NCI-H69 (cell line): ENCODE data around the gene CFAP77.
A peak's percentile ranks its signal among the peaks of the same experiment; 100 is the strongest.

Experiments used
- DNase-seq: peaks from one replicate; lab custom pipeline; 2025; lab: John Stamatoyannopoulos, UW

CFAP77 gene

DNA sequence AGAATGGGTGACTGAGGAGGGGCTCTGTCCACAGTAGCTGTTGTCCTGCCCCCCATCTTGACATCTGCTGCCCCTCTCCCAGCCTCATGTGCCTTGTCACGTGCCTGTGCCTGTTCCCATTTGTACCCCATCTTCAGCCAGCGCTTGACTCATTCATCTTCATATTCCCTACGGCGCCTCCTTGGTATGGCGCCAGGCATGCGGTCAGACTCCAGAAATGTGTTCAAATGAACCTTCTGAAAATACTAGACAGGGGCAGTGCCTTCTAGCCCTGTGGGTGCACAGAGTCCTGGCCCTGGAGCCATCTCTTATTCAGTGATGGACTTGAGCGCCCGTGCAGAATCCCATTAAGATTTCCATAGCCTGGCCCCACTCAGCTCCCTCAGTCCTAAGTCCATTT is 46.2 kb downstream of the CFAP77 start:
- no peak for DNase-seq

DNA sequence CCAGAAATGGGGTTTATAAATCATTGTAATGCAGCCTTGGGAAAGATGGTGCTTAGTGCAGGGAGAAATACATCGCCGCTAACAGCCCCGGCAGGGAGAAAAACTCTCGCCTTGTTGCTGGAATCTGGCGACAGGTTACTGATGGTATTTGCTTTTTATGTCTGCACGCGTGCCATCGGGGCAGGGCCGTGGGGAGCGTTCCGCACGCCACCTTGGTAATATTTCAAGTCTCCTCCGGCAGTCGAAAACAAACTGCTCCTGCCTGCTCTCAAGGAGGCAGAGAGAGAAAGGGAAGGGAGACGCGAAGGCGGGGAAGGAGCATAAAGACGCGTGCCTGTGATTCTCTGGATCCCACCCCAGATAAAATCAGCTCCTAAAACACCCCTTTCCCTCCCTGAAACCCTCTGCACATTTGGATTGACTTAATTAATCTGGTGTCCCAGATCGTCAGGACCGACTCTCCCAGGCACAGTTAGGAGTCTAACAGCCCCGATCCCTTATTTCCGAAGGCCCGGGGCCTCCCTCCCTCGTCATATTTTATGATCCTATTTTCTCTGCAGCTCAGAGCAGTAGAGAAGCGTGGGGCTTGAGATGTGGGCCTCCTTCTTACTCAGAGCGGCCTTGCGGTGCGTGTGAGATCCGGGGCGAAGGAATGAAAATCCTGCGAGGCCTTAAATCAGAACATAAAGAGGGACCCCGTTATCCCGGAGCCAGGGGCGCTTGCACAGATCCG is 47.7 kb downstream of the CFAP77 start:
- DNase-seq: no peak

DNA sequence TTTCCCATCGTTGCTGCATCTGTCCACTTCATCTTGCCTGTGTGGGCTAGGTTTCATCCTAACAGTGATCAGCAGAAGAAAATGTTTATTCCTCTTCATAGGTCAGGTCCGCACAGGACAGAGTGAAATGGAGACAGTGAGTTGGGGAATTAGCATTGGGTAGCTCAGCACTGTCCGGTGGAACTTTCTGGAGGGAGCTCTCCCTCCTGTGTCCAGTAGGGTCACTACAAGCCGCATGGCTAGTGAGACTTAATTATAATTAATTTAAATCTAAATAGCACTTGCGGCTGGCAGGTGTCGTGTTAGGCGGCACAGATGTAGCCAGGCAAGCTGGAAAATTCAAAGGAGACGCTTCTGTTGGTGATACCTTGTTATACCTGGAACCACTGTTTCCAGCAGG is 48.4 kb downstream of the CFAP77 start:
- DNase-seq: no peak

DNA sequence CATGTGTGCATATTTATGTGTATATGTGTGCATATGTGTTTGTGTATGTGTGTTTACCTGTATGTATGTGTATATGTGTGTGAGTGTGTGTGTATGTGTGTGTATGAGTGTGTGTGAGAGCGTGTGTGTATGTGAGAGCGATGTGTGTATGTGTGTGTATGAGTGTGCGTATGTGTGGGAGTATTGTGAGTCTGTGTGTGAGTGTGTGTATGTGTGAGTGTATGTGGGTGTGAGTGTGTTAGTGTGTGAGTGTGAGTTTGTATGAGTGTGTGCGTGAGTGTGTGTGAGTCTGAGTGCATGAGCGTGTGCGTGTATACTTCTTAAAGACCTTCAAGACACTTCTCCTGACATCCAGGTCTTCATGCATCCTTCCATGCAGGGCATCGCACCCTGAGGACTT is 49.6 kb downstream of the CFAP77 start:
- DNase-seq: no peak

DNA sequence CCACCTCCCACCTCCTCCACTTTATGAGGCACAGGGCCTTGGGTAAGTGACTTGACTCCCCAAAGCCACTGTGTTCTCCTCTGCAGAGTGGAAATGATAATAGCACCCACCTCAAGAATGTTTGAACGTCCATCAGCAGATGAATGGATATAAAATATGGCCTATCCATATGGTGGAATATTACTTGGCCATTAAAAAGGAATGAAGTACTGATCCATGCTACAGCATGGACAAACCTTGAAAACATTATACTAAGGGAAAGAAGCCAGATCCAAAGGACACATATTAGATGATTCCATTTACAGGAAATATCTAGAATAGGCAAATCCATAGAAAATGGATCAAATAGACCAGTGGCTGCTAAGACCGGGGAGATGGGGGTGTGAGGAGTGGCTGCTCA is 50.2 kb downstream of the CFAP77 start:
- no peak for DNase-seq

DNA sequence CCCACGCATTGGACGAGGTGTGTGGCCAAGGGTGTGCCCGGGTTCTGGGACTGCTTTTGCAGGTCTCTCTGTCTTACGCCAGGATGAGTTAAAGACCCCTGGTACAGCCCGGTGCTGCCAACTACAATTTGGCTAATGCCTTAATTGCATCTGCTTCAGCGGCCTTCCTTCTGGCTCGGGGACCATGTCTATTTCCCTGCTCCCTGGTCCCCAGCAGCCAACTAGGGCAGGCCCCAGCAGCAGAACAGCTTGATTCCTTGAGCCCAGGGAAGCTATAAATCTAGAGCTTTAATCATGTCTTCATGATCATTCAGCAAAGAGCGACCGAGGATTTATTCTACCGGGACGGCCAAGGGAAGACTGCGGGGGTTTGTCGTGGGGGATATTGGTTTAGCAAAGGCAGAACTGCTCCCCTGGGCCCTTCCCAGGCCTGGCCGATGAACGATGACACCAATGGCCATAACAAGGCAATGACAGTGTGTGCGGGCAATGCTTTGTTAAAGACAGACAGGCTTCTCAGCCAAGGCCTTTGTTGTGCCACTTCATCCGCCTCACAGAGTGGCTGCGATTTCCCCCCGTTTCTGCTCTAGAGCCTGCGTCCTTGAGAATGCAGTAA is 51.4 kb downstream of the CFAP77 start:
- DNase-seq: no peak

DNA sequence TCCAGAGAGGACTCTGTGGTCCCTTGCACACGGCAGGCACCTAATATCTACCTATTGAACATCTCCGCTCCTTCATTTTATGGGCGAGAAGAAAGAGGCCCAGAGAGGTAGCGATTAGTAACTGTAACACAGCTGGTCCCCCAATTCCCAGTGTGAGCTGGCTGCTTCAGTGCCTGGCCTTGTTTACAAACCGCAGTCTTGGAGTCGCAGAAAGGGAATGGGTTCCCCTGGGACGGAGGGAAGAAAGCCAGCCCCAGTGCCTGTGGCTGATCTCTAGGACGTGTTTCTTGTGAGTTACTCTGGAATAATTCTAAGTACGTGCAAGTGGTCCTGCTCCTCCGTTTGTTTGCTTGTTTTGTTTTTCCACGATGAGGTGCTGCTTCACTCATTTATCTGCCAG is 52.0 kb downstream of the CFAP77 start:
- no peak for DNase-seq

DNA sequence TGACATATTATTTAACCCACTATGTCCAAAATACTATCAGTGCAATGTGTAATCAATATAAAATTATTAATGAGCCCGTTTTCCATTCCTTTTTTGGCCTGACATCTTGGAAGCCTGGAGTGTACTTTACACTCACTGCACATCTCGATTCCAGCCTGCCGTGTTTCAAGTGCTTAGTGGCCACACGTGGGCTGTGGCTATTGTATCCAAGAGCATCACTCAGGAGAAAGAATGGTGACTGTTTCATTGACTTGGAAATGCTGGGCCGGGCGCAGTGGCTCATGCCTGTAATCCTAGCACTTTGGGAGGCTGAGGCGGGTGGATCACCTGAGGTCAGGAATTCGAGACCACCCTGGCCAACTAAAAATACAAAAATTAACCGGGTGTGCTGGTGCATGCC is 54.5 kb downstream of the CFAP77 start:
- DNase-seq: no peak

DNA sequence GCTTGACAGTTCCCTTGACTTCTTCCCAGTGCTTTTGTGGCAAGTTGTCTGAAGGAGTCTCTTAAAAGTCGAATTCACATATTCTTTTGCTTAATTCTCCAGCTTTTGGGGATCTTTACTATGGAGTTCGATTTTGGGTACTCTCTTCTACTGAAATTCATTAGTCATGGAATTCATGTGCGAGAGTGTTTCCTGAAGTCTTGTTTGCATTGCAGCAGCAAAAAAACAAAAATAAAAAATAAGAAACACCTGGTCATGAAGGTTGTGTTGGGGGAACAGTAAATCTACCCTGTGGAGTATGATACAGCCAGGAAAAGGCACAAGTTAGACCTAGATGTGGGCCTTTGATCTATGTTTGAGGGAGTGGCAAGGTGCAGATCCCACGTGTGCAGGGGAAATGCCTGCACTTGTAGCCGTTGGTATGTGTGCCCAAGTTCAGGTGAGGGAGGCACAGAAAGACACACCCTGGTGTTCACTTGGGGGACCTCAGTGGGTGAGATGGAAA is 55.2 kb downstream of the CFAP77 start:
- DNase-seq: no peak

DNA sequence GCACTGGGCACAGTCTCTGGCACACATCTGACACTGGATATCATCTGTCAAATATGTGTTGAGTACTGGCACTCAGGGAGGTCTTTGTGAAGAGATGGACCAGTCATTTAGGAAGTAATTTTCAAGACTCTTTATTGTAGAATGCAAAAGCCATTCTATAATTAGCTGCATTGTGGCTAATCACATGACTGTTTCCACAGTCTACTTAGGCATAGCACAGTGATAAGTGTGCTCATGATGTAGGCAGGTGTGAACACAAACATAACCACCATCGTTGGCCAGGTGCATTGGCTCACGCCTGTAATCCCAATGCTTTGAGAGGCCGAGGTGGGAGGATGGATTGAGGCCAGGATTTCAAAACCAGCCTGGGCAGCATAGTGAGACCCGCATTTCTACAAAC is 62.2 kb downstream of the CFAP77 start:
- DNase-seq: peak; percentile 95

DNA sequence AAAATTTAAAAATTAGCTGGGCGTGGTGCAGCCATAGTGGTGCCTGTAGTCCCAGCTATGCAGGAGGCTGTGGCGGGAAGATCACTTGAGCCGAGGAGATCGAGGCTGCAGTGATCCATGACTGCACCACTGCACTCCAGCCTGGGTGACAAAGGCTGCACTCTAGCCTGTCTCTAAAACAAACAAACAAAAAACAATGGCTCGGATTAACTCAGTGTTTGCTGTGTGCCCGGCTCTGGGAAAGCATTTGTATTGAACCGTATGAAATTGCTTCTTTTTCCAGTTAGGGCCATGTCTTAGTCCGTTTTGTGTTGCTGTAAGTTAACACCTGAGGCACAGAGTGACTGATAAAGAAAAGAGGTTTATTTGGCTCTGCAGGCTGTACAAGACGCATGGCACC is 62.6 kb downstream of the CFAP77 start:
- DNase-seq: no peak

DNA sequence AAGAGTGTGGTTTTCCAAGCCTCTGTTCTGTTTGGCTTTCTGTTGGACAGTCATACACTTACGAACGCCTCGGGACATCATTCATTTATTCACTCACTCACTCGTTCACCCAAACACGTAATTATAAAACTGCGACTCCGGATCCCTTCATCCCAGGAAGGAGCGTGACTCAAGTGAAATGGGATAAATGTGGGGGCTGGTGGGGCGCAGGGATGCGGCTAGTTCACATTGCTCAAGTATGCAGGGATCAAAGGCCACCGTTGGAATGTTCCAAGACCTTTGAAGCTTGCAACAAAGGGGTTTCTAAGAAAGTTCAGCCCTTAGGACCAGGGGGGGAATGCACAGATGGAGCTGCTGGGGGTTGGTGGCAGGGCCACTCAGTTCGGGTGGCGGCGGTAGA is 64.2 kb downstream of the CFAP77 start:
- no peak for DNase-seq

DNA sequence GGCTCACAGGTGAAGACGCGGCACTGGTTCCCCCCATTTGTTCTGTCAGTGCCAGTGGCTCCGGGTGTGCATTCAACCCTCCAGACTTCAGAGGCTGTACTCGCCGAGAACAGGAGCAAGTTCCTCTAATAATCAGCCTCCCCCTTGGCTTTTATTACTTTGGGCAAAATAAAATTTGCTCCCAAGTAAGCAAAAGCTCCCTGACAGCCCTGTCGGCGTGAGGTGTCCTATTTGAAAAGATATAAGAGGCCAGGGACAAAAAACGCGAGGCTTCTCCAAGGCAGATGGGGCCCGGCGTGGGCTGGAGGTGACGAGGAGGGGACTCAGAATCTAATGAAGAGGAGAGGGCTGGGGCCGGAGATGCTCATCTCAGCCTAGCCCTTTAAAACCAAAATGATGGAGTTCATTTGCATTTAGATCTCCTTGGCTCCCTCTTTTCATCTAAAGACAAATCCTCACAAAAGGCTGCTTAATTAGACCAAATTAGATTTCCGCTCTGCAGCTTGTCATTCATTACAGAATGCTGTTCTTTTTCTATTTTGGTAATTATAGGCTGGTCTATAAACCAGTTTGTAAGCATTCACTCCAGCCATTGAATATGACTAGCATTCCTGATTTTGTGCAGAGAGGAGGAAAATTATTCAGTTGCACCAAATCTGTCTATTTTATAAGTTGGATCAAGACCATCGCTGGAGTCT is 68.5 kb downstream of the CFAP77 start:
- no peak for DNase-seq

DNA sequence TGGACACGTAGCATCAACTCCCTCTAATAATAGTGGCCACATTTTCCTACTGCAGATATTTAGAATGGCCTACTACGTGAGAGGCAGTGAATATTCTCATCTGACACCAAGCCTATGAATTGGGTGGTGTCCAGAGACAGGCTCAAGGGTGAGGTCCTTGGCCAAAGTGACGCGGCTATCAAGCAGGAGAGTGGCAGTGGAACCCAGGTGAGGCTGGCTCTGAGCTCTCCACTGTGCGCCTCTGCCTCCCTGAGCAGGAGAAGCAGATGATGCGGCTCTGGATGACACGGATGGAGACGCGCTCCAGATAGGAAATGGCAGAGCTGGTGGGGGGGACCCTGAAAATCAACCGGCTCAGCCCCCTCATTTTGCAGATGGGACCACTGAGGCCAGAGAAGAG is 69.7 kb downstream of the CFAP77 start:
- DNase-seq: no peak

DNA sequence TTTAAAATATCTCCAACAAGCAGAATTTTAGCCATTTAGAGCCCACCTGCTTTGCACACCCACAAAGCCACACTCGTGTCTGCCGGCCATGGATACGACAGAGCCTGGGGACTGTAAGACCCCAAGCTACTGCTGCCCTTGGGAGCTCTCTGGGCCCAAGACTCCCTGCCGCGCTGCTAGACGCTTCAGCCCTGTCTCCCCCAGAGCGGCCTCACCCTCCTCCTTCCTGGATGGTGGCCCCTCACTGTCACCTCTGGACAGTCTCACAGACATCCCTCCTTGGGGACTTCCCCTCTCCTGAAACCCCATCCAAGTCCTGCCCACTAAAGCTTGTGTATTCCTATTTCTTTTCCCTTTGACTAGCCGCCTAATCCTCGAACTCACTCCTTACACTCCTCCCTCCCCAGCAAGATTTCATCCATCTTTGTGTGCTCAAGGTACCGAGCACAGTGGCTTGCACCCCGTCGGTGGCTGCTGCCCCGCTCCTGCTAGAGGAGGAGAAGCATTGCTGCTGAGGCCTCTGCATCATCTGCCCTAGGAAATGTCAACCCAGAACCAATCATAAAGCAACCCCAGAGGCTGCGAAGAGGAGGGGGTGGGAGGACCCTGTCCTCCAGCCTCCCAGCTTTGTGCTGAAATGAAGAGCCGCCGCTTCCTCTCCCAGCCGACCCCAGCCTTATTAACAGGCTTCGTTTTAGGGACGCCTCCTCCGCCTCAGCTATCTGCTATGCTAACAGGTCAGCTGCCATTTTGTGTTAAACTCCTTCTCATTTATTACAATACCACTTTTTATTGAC is 71.2 kb downstream of the CFAP77 start:
- no peak for DNase-seq

DNA sequence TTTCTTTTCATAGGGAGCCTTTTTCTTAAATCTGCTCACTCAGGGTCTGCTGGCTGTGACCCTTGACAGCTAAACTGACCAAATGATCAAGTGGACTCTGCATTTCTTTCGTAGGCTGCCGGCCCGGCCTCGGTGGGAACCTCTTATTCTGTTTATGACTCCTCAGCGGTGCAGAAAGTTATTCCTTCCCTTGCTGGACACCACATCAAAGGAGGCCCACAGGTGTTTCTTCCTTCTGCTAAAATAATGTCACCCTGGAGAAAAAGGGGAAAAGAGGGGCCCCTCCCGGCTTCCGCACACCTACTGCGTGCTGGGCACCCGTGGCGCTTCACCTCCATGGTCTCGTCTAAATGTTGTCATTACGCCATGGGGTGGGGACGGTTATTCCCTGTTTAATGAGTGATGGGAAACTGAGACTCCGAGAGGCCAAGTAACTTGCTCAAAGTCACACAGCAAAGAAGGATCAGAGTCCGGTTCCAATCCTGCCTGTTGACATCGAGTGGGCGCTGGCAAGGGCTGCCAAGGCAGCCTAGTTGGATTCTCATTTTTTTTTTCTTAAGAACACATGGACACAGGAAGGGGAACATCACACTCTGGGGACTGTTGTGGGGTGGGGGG is 72.3 kb downstream of the CFAP77 start:
- no peak for DNase-seq

DNA sequence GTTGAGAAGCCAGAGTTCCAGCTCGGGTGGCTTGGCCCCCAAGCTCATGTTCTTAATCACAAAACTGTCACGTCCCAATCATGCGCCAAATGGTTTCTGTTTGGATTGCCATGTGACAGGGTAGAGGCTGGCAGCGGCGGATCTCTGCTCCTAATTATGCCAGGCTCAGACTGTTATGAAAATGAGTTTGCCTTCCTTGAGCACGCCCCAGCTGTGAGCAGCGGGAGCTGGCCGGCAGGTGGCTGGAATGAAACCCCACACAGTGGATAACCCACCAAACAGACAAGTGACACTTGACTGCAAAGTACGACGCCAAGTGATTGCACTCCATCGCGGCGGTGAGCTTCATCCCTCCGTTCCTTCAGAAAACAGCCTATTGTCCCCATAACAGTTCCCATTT is 75.4 kb downstream of the CFAP77 start:
- DNase-seq: peak; percentile 69

DNA sequence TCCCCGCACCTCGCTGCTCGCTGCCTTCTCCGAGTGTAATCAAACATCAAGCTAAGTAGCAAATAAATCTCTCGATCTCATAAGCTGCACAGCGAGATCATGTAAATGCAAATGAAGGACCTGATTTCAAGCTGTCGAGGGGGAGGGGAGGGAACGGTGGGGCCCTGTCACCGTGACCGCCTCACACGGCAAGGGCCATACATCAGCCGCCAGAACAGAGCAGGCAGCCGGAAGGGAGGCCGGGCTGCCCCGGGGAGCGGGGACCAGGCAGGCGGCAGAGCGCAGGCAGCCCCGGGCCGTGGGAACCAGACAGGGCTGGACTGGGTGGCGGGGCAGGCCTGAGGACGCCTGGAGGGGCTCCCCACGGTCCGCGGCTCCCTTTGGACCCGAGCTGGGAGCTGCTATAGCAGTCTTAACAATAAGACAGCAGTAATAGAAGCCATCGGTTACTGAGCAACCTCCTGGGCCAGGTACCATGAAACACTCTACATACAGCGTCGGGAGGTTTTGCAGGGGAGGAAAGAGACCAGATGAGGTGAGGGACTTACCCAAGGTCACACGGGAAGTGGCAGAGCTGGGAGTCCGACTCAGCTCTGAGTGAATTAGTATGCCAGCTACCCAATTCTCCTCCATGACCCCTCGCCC is 76.8 kb downstream of the CFAP77 start:
- DNase-seq: no peak

DNA sequence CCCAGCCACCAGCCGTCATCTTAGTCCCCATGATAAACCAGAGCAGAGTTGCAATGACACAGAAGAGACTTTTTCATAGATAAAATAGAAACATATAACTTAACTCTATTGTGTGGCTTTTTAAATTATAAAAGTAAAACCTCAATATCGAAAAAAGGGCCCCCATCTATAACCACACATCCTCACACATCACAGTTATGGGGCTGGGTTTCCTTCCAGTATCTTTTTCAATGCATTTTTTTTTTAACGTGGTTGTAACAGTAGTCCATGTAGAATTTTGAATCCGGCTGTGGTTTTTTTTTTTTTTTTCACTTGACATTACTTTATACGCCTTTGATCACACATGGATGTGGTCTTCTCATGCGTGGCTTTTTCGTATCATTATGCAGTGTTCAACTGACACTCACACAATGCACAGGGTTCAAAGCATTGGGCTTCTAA is 77.4 kb downstream of the CFAP77 start:
- DNase-seq: no peak

DNA sequence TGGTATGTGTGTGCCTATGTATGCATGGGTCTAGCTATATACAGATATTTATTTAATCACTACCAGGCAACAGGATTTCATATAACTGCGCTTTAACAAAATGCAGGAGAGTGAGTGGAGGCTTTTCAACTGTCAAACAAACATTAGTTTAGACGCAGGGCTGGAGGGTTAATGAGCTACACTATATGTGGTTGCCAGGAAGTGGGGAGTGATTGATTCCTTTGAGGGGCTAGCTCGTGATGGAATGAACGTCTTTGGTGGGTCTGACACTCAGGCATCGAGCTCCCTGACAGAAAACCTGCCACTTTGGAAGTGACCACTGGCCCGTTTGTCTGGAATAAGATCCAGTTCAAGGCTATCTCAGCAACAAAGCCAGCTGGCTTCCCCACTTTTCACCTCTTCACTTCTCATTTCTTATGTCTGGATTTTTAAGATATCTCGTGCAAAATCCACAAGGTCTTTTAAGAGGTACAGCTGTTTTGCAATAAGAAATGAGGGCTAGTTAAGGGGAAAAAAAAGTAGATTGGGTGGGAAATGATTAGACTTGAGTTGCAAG is 78.0 kb downstream of the CFAP77 start:
- DNase-seq: peak; percentile 30

DNA sequence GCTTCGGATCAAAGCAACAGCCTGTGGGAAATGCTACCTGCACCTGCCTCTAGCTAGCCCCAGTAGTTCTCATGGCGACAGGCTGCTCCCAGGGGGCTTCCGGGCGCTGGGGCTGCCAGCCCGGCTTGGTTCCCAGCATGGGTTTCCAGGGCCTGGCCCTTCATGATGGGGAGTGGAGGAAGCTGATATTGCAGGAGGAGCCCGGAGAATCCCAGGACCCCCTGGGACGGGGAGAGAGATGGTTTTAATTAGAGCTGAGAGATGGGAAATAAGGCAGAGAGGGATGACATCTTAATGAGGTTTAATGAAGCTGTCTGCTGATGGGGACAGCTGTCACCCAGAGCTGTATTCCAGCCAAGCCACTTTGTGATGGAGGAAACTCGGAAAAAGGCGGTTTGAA is 78.6 kb downstream of the CFAP77 start:
- DNase-seq: peak; percentile 93
